Smooth muscle cell (in vitro differentiated cells): ENCODE measurements around the gene NKAIN4. TPM values are rescaled to one million over a fixed set of nuclear protein-coding genes. Genes with fewer than 3 reads are reported as not detected.

ENCODE experiments used
- DNase-seq: peaks from one replicate; lab custom pipeline; 2025; ENCODE audit not compliant: unreplicated experiment; lab: John Stamatoyannopoulos, UW
- H2AFZ ChIP-seq: fragments of 200-600 bp; sonication (generic); 2 replicates; pipeline ENCODE4 v1.6.0; 2016; ENCODE audit warnings: antibody characterized with exemption, low read depth, mild to moderate bottlenecking
- H3F3A ChIP-seq: fragments of 200-600 bp; sonication (generic); 2 replicates; pipeline ENCODE4 v1.6.0; 2017; ENCODE audit warnings: antibody characterized with exemption, low read depth
- H3K27ac ChIP-seq: fragments of 200-600 bp; sonication (generic); 2 replicates; pipeline ENCODE4 v1.5.1; 2016; ENCODE audit warnings: low read depth, mild to moderate bottlenecking
- H3K27me3 ChIP-seq: fragments of 200-600 bp; sonication (generic); 2 replicates; pipeline ENCODE4 v1.6.1; 2016; ENCODE audit warnings: low read depth, mild to moderate bottlenecking
- H3K36me3 ChIP-seq: fragments of 200-600 bp; sonication (generic); 2 replicates; pipeline ENCODE4 v1.5.1; 2016; ENCODE audit warnings: low read depth
- H3K4me1 ChIP-seq: fragments of 200-600 bp; sonication (generic); 2 replicates; pipeline ENCODE4 v1.5.1; 2016; ENCODE audit warnings: low read depth
- H3K4me2 ChIP-seq: fragments of 200-600 bp; sonication (generic); 2 replicates; pipeline ENCODE4 v1.6.0; 2016; ENCODE audit warnings: mild to moderate bottlenecking
- H3K4me3 ChIP-seq: fragments of 200-600 bp; sonication (generic); 2 replicates; pipeline ENCODE4 v1.5.1; 2016; ENCODE audit warnings: mild to moderate bottlenecking
- H3K79me2 ChIP-seq: fragments of 200-600 bp; sonication (generic); 2 replicates; pipeline ENCODE4 v1.6.0; 2016; ENCODE audit warnings: low read depth, mild to moderate bottlenecking
- H3K9ac ChIP-seq: fragments of 200-600 bp; sonication (generic); 2 replicates; pipeline ENCODE4 v1.6.0; 2016; ENCODE audit warnings: low read depth
- H3K9me3 ChIP-seq: fragments of 200-600 bp; sonication (generic); replicated peaks from 2 replicates; pipeline ENCODE4 v1.5.1; 2016; ENCODE audit warnings: low read depth
- H4K20me1 ChIP-seq: fragments of 200-600 bp; sonication (generic); 2 replicates; pipeline ENCODE4 v1.6.0; 2016; ENCODE audit warnings: low read depth
- CTCF ChIP-seq: fragments of 200-600 bp; sonication (generic); IDR thresholded peaks from 2 replicates; pipeline ENCODE4 v1.5.1; 2017; ENCODE audit warnings: borderline replicate concordance, mild to moderate bottlenecking, antibody characterized with exemption; ENCODE audit not compliant: insufficient read depth, poor library complexity, severe bottlenecking
- WGBS: methylation state at CpG from one replicate; pipeline ENCODE4 v1.1.7; 2016; ENCODE audit warnings: low lambda C conversion rate; 5-methylcytosine and 5-hydroxymethylcytosine counted together
- polyA plus RNA-seq: library from polyadenylated mRNA; unstranded; fragments of >200 nt; fragmentation: Nextera tagmentation; extraction: Ambion mirVana; gene quantifications from 2 replicates; pipeline ENCODE4 v1.2.1, GENCODE V29; 2016
- total RNA-seq: library from RNA; depleted of rRNA; stranded (reverse); fragments of >200 nt; gene quantifications from 2 replicates; pipeline ENCODE4 v1.2.3, GENCODE V29; 2014

NKAIN4 gene
- total and polyA plus RNA-seq, 2 experiments from 2014 or later: 19.8 to 50.0 TPM

- no peak for TF ChIP-seq CTCF
- H3K27ac ChIP-seq: peak overlapping the region; percentile 29
- 79% methylated on average over 13 of the region's 13 CpGs for WGBS
Observed at GRCh38 chr20:63216849-63217471, 37.3 kb downstream of the NKAIN4 start.

GRCh38 chr20:63216041-63216848 lies 38.0 kb downstream of the NKAIN4 start, which contains the start of gene YTHDF1:
YTHDF1 (minus strand) TSS chr20:63216131; CDS start chr20:63215892, 239 bp downstream.
- H3K9me3 ChIP-seq: no peaks in the 10 kb centered on the region
- no peaks in the 10 kb centered on the region for H3F3A ChIP-seq
- H3K79me2 ChIP-seq: peaks cover 45% of the 10 kb centered on the region
- no peaks in the 10 kb centered on the region for H3K27me3 ChIP-seq
- DNase-seq: peak; percentile 78
- peaks cover 7% of the 10 kb centered on the region for H3K4me1 ChIP-seq
- 7% methylated on average over 68 of the region's 96 CpGs for WGBS
- H4K20me1 ChIP-seq: peaks cover 43% of the 10 kb centered on the region
- peak within 1 kb of the TSS; percentile 94 for H3K4me3 ChIP-seq
- H2AFZ ChIP-seq: peak within 1 kb of the TSS; percentile 92
- no peaks in the 10 kb centered on the region for H3K36me3 ChIP-seq
- peak within 1 kb of the TSS; percentile 98 for H3K4me2 ChIP-seq
- H3K9ac ChIP-seq: peak within 1 kb of the TSS; percentile 92
- H3K27ac ChIP-seq: peak within 1 kb of the TSS; percentile 76
- TF ChIP-seq CTCF: no peak

More at GRCh38 chr20:63216849-63217471, 37.3 kb downstream of the NKAIN4 start:
- Histone ChIP-seq H3K4me3 (peak overlapping the region; percentile 94), H3K9me3 (no peaks in the 10 kb centered on the region), H3K9ac (peak overlapping the region; percentile 77), H4K20me1 (peaks cover 36% of the 10 kb centered on the region), H3K4me1 (peaks cover 7% of the 10 kb centered on the region), H3K79me2 (peaks cover 38% of the 10 kb centered on the region), H3K27me3 (no peaks in the 10 kb centered on the region), H2AFZ (peak overlapping the region; percentile 92), H3K4me2 (peak overlapping the region; percentile 96), H3K36me3 (no peaks in the 10 kb centered on the region), H3F3A (no peaks in the 10 kb centered on the region)
- no peak for DNase-seq

GRCh38 chr20:63215101-63216040 lies 38.9 kb downstream of the NKAIN4 start:
- Histone ChIP-seq H3K9ac (peak overlapping the region; percentile 92), H3K4me2 (peak overlapping the region; percentile 98), H3K4me1 (peaks cover 7% of the 10 kb centered on the region), H3F3A (no peaks in the 10 kb centered on the region), H4K20me1 (peaks cover 52% of the 10 kb centered on the region), H2AFZ (peak overlapping the region; percentile 69), H3K36me3 (no peaks in the 10 kb centered on the region), H3K79me2 (peaks cover 53% of the 10 kb centered on the region), H3K9me3 (no peaks in the 10 kb centered on the region), H3K27ac (peak overlapping the region; percentile 76), H3K4me3 (peak overlapping the region; percentile 94), H3K27me3 (no peaks in the 10 kb centered on the region)
- TF ChIP-seq CTCF: peak; percentile 27
- 2% methylated on average over 70 of the region's 81 CpGs for WGBS
- DNase-seq: no peak
